Activated CD4-positive, CD25-positive, alpha-beta regulatory T cell treated with anti-CD3 and anti-CD28 coated beads, Interleukin-2, amount 50 U/mL, for 72 hours (primary cell): Measurements from ENCODE around the gene IQCH.

Source experiments
- DNase-seq: peaks from one replicate; pipeline ENCODE4 v3.0.0; 2021

IQCH gene

GRCh38 chr15:67303490-67304363 is 49.1 kb downstream of the IQCH start:
- no peak for DNase-seq

GRCh38 chr15:67304778-67305177 is 50.2 kb downstream of the IQCH start:
- no peak for DNase-seq

GRCh38 chr15:67305506-67305905 is 50.9 kb downstream of the IQCH start:
- no peak for DNase-seq

- DNase-seq, result no peak
Observed at GRCh38 chr15:67307156-67307555, 52.6 kb downstream of the IQCH start.

- DNase-seq, result no peak
Observed at GRCh38 chr15:67307889-67308597, 53.5 kb downstream of the IQCH start.

- DNase-seq, result no peak
Observed at GRCh38 chr15:67311731-67312130, 57.1 kb downstream of the IQCH start.

GRCh38 chr15:67319961-67320360 is 65.4 kb downstream of the IQCH start:
- DNase-seq, result no peak

GRCh38 chr15:67321352-67321751 is 66.8 kb downstream of the IQCH start:
- no peak for DNase-seq

- no peak for DNase-seq
Observed at GRCh38 chr15:67322481-67322880, 67.9 kb downstream of the IQCH start.

- no peak for DNase-seq
Observed at GRCh38 chr15:67327312-67327711, 72.7 kb downstream of the IQCH start.

GRCh38 chr15:67327737-67328136 is 73.2 kb downstream of the IQCH start:
- no peak for DNase-seq

GRCh38 chr15:67329984-67330733 is 75.6 kb downstream of the IQCH start:
- no peak for DNase-seq

- DNase-seq, result no peak
Observed at GRCh38 chr15:67331676-67332075, 77.1 kb downstream of the IQCH start.

GRCh38 chr15:67335026-67335425 is 80.4 kb downstream of the IQCH start:
- no peak for DNase-seq

- no peak for DNase-seq
Observed at GRCh38 chr15:67335534-67336222, 81.1 kb downstream of the IQCH start.

- no peak for DNase-seq
Observed at GRCh38 chr15:67340630-67341029, 86.0 kb downstream of the IQCH start.

- no peak for DNase-seq
Observed at GRCh38 chr15:67341539-67341938, 87.0 kb downstream of the IQCH start.

GRCh38 chr15:67343206-67343605 is 88.6 kb downstream of the IQCH start:
- DNase-seq, result no peak

GRCh38 chr15:67349634-67350033 is 95.0 kb downstream of the IQCH start:
- DNase-seq, result no peak

- DNase-seq, result no peak
Observed at GRCh38 chr15:67350042-67350441, 95.5 kb downstream of the IQCH start.

- no peak for DNase-seq
Observed at GRCh38 chr15:67358391-67358790, 103.8 kb downstream of the IQCH start.

- DNase-seq, result no peak
Observed at GRCh38 chr15:67358812-67359211, 104.2 kb downstream of the IQCH start.
